HepG2 (cell line): ENCODE measurements around the gene KIF5B. TPM values are rescaled to one million over a fixed set of nuclear protein-coding genes. Genes with fewer than 3 reads are reported as not detected.

ENCODE experiments used
- ATRX ChIP-seq: sonication (generic); formaldehyde crosslinking; IDR thresholded peaks from 2 replicates; pipeline ENCODE4 v1.4.0; 2020; ENCODE audit warnings: missing genetic modification reagents, borderline replicate concordance
- FUBP1 ChIP-seq: sonication (generic); formaldehyde crosslinking; IDR thresholded peaks from 2 replicates; pipeline ENCODE4 v1.5.1; 2020; ENCODE audit warnings: missing genetic modification reagents, mild to moderate bottlenecking, borderline replicate concordance
- HMGXB3 ChIP-seq: sonication (generic); formaldehyde crosslinking; IDR thresholded peaks from 2 replicates; pipeline ENCODE4 v1.4.0; 2020; ENCODE audit warnings: missing genetic modification reagents, borderline replicate concordance
- MATR3 ChIP-seq: sonication (generic); formaldehyde crosslinking; IDR thresholded peaks from 2 replicates; pipeline ENCODE4 v1.4.0; 2020; ENCODE audit warnings: missing genetic modification reagents
- ZNF101 ChIP-seq: sonication (generic); formaldehyde crosslinking; IDR thresholded peaks from 2 replicates; pipeline ENCODE4 v1.4.0; 2020; ENCODE audit warnings: mild to moderate bottlenecking, low read depth, missing genetic modification reagents, borderline replicate concordance
- ZNF24 ChIP-seq: fragments of 450-650 bp; IDR thresholded peaks from 2 replicates; pipeline ENCODE4 v1.6.1; 2017; ENCODE audit warnings: antibody characterized with exemption, mild to moderate bottlenecking
- ZNF660 ChIP-seq: sonication (generic); formaldehyde crosslinking; IDR thresholded peaks from 2 replicates; pipeline ENCODE4 v1.5.1; 2020; ENCODE audit warnings: mild to moderate bottlenecking, low read depth, missing genetic modification reagents, borderline replicate concordance
- ZNF75D ChIP-seq: sonication (generic); formaldehyde crosslinking; IDR thresholded peaks from 2 replicates; pipeline ENCODE4 v1.8.1; 2023; ENCODE audit warnings: missing genetic modification reagents, mild to moderate bottlenecking, borderline replicate concordance
- polyA plus RNA-seq, 8 experiments: library from polyadenylated mRNA; depleted of rRNA in 3 of 8; stranded (reverse) in 7 of 8; unstranded in 1 of 8; fragments of >200 nt; fragmentation: Illumina TruSeq in 4 of 8; extraction: Trizol in 4 of 8; gene quantifications; 2 replicates each; pipeline versions ENCODE4 v1.2.1 to v1.2.3, GENCODE V29; 2011 to 2016; ENCODE audit warnings: low read depth in 4 of 8, missing spikeins in 1 of 8, mixed read lengths in 1 of 8; ENCODE audit not compliant: insufficient read depth in 1 of 8
- total RNA-seq, 5 experiments: library from RNA; depleted of rRNA; stranded (reverse); fragments of >200 nt; fragmentation: Illumina TruSeq; extraction: Trizol; gene quantifications; 2 replicates each; pipeline ENCODE4 v1.2.3, GENCODE V29; 2016; ENCODE audit warnings: low read depth in 1 of 5
- TF ChIP-seq, protein P1 (sequence below): sonication (generic); formaldehyde crosslinking; IDR thresholded peaks from 2 replicates; pipeline ENCODE4 v1.4.0; 2020; ENCODE audit warnings: missing genetic modification reagents, borderline replicate concordance
- TF ChIP-seq, protein P2 (sequence below): sonication (generic); formaldehyde crosslinking; IDR thresholded peaks from 2 replicates; pipeline ENCODE4 v1.5.0; 2020; ENCODE audit warnings: mild to moderate bottlenecking, missing genetic modification reagents

KIF5B gene
- total and polyA plus RNA-seq, 2 of the 13 experiments (the other 11 are each of a cell fraction or from before 2014, with no cell fraction given): 34.3 to 133 TPM

DNA sequence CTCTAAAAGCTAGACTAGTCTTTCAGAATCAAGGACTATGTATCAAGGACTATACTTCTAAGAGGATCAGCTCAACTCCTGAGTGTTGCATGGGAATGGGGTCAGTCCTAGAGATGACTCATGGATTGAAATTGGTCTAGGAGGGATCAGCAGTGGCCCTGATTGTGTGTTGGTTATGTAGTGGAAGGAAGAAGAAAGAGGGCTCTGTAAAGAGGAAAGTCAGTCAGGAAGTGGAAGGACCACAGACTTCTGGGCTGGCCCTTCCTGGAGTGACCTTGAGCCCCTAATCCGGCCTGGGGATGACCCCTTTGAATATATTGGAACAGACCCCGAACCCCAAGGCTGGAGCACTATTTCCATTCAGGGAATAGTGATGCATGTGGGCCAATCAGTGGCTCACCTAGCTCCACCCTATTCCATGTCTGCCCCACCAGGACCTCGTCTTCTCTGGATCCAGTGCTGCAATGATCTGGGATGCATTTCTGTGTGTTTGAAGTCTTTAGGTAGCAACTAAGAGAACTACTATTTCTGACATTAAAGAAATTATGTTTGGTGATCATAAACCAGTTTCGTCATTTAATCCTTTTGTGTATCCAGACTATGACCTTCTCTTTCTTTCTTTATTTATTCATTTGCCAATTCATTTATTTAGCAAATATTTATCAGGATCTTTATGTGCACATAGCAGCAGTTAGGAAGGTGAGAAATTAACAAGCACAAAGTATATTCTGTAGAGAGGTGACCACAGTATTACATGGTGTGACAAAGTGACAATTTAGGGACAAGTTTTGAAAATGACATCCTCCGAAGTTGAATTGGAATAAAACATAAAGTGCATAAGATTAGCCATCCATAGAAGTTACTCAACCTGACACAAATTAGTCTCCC is 48.6 kb upstream of the KIF5B start (continued):
- TF ChIP-seq, protein P1, sequence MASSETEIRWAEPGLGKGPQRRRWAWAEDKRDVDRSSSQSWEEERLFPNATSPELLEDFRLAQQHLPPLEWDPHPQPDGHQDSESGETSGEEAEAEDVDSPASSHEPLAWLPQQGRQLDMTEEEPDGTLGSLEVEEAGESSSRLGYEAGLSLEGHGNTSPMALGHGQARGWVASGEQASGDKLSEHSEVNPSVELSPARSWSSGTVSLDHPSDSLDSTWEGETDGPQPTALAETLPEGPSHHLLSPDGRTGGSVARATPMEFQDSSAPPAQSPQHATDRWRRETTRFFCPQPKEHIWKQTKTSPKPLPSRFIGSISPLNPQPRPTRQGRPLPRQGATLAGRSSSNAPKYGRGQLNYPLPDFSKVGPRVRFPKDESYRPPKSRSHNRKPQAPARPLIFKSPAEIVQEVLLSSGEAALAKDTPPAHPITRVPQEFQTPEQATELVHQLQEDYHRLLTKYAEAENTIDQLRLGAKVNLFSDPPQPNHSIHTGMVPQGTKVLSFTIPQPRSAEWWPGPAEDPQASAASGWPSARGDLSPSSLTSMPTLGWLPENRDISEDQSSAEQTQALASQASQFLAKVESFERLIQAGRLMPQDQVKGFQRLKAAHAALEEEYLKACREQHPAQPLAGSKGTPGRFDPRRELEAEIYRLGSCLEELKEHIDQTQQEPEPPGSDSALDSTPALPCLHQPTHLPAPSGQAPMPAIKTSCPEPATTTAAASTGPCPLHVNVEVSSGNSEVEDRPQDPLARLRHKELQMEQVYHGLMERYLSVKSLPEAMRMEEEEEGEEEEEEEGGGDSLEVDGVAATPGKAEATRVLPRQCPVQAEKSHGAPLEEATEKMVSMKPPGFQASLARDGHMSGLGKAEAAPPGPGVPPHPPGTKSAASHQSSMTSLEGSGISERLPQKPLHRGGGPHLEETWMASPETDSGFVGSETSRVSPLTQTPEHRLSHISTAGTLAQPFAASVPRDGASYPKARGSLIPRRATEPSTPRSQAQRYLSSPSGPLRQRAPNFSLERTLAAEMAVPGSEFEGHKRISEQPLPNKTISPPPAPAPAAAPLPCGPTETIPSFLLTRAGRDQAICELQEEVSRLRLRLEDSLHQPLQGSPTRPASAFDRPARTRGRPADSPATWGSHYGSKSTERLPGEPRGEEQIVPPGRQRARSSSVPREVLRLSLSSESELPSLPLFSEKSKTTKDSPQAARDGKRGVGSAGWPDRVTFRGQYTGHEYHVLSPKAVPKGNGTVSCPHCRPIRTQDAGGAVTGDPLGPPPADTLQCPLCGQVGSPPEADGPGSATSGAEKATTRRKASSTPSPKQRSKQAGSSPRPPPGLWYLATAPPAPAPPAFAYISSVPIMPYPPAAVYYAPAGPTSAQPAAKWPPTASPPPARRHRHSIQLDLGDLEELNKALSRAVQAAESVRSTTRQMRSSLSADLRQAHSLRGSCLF (CRISPR knock-in tag): no peak
- no peak for TF ChIP-seq MATR3 (CRISPR knock-in tag)
- no peak for TF ChIP-seq ZNF101 (CRISPR knock-in tag)
- no peak for TF ChIP-seq ZNF75D (CRISPR knock-in tag)
- TF ChIP-seq, protein P2, sequence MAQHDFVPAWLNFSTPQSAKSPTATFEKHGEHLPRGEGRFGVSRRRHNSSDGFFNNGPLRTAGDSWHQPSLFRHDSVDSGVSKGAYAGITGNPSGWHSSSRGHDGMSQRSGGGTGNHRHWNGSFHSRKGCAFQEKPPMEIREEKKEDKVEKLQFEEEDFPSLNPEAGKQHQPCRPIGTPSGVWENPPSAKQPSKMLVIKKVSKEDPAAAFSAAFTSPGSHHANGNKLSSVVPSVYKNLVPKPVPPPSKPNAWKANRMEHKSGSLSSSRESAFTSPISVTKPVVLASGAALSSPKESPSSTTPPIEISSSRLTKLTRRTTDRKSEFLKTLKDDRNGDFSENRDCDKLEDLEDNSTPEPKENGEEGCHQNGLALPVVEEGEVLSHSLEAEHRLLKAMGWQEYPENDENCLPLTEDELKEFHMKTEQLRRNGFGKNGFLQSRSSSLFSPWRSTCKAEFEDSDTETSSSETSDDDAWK (CRISPR knock-in tag): no peak
- TF ChIP-seq FUBP1 (CRISPR knock-in tag): no peak
- no peak for TF ChIP-seq ATRX
- no peak for TF ChIP-seq HMGXB3 (CRISPR knock-in tag)
- TF ChIP-seq ZNF660 (CRISPR knock-in tag): no peak
- TF ChIP-seq ZNF24: no peak
